Activated CD4-positive, alpha-beta T cell treated with anti-CD3 and anti-CD28 coated beads, Interleukin-2, Interleukin-4, amounts not matched to agents 100 ng/mL and 50 ng/mL, durations not matched to agents 16 hours and 8 hours (primary cell): ENCODE data around the gene PLIN5.

ENCODE experiments used
- DNase-seq: peaks from one replicate; pipeline ENCODE4 v3.0.0-alpha.2; 2020; ENCODE audit warnings: low spot score

The PLIN5 gene

DNA sequence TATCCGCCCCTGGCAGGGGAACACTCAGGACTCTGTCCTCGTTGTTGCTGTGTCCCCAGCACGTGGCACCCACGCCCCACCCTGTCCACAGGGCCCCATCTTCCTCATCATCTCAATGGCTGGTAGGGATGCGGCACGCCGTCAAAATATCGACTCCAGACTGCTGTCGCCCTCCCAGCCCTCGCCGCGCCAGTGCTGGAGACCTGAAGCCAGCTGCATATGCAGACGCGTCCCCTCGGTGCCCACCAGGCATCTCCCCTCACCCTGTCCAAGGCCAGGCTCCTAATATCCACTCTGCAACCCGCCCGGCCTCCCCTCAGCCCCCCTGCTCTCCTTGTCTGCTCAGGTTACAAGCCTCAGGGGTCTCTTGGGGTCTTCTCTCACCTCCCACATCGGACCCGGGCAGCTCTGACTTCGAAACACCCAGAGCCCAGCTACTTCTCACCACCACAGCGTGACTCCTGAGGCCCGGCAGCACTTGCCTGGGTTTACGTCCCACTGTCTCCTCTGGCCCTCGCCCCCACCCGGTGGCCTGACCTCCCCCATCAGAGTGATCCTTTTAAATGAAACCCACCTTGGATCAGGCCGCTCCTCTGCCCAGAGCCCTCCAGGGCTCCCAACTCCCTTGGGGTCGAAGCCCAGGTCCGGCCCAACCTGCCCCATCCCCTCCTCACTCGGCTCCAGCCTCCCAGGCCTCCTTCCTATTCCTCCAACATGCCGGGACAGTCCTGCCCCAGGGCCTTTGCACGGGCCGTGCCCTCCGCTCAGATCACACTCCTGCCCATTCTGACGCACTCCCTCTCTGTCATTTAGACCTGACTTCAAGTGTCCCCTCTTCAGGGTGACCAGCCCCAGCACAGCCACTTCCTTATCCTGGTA lies 29.2 kb downstream of the PLIN5 start:
- DNase-seq, result no peak

DNA sequence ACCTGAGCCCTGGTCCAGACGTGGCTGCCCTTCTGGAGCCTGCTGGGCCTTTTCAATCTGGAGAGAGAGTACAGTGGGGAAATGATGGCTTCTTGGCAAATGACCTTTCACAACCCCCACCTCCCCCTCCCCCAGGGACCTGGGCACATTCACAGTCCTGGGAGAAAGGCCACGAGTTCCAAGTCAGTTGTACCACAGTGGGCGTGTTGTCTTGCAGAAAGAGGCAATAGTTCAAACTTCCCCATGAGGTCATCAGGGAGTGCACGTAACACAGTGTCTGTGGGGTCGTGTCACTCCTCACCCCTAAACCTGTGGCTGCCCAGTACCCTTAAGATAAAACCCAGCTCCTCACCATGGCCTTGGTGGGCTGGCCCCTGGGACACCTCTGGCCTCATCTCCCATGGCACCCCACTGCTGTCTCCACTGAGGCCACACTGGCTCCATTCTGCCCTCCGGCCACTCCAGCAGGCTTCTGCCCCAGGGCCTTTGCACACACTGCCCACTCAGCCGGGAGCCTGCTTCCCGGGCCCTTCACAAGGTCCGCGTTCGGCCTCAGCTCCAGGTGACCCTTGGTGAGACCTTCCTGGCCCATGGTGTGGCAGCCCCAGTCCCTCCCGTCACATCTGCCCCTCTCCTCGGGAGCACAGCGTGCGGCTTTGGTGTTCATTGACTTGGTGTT lies 30.0 kb downstream of the PLIN5 start:
- DNase-seq, result no peak

DNA sequence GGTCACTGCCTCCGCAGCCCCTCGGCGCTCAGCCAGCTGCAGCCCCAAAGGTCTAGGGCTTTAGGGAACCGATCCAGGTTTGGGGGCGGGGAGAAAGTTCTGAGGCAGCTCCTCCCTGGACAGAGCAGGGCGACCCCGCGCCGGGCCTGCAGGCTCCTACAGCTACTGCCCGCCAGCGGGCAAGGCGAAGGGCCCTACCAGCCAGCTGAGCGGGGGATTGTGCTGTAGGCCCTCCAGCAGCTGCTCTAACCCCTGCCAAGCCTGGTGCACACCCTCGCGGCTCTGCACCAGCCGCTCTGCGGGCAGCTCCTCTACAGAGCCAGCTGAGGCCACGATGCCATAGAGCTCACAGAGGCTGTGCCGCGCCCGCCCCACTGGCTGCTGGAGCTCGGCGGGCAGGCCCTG lies 30.7 kb downstream of the PLIN5 start:
- no peak for DNase-seq

DNA sequence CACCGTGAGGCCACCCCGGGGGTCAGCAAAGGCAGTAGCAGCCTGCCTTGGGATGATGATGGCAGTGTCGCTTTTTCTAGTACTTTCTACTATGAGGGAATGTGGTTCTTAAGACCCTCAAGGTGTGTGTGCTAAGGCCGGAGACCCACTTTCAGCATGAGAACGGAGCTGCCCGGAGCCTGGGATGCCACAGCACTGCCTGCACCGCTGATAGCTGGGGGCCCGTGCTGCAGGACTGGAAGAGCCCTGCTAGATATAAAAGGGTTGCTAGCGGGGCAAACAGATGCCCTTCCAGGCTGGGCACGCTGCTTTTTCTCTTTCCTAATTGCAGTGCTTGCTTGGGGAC lies 31.2 kb downstream of the PLIN5 start:
- DNase-seq, result no peak

DNA sequence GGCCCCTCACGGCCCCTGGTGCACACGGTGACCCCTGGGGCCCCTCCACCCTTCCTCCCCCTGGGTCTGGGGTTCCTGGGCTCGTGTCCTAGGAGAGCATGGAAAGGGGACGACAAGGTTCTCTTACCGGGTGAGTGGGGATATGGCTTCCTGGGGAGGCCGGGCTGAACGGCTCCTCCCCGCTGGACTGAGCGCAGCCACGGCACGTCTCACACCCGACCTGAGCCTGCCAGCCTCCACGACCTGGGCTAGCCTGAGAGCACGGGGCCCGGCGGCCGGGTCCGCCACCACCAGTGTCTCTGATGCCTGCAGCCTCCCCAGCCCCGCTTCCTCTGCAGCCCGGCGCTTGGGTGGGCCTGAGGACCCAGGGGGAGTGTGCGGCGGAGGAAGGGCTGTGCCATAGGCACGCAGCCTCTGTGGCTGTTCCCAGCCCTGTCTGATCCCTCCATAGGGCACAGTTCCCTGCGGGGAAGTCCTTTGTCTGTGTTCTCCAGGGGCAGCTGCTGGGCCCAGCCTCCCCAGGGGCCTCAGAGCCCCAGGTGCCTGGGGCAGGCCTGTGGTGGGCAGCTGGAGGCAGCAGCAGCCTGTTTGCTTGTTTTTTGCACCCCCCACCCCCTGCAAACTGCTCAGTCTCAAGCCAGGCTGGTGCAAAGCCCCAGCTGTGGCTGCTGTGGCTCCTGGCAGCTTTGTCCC lies 31.7 kb downstream of the PLIN5 start:
- no peak for DNase-seq

DNA sequence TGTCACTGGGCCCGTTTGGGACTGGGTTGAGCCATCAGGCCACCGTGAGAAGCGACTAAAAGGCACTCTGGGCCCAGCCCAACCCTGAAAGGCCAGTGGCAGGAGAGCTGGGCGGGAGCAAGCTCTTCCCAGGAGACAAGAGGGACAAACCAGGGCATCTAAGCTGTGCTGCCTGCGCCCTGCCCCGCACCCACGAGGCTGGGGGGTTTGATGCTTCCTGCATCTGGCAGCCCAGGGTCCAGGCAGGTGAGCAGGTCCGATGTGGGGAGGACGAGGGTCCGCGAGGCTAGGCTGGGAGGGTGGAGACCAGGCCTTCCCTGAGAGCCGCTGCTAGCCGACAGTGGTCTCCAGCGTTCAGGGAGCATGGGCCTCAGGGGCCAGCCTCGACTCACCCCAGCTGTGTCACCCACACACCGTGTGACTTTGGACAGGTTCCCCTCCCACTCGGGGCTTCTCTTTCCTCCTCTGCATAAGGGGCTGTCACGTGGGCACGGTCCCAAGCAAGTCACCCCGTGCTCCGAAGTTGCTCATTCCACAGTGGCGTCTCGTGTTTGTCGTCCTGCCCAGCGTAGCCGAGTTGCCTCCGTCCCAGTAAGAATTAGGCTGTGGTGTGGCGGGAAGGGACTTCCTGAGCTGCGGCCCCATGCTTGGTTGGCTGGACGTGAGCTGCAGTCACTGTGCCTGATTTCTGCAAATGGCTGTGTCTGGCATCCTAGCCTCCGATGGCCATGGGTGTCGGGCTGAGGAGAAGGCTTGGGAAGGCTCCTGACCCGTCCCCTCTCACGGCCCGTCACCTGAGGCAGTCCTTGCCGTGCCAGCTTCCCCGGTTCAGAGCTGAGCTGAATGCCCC lies 32.5 kb downstream of the PLIN5 start:
- DNase-seq, result no peak

DNA sequence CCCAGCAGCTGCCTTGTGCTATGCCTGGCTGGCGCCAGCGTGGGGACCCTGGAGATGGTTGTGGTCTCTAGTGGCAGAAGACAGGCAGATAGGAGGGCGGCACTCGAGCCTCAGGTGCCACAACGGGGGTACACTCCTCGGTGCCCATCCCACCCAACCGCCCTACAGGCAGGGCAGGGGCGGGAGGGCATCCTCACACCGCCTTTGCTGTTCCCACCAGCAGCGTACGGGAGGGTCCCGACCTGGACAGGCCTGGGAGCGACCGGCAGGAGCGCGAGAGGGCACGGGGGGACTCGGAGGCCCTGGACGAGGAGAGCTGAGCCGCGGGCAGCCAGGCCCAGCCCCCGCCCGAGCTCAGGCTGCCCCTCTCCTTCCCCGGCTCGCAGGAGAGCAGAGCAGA lies 33.3 kb downstream of the PLIN5 start:
- DNase-seq, result no peak

DNA sequence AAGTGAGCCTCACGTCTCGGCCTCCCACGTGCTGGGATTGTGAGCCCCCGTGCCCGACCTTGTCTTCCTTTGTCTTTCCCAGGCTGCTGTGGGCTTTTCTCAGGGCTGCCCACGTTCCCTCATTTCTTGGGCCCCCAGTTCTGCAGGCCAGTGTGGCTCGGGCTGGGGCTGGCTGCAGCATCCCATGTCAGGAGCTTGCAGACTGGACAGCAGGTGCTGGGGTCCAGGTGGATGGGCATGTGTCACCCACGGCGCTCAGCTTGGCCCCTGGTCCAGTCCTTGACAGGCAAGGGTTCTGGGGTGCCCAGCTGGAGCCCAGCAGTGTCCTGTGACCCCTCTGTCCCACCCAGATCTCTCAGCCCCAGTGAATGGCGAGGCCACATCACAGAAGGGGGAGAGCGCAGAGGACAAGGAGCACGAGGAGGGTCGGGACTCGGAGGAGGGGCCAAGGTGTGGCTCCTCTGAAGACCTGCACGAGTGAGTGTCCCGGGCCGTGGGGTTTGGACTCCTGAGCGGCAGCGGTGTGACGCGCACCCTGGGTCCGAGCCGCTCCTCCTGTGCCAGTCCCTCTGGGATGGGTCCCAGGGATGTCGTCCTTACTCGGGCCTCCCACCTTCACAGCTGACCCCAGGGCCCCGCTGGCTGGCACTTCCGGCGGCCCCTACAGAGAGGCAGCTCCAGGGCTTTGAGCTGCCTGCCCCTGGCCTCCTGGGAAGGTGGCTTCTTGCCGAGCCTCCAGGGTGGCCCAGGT lies 34.0 kb downstream of the PLIN5 start:
- no peak for DNase-seq

DNA sequence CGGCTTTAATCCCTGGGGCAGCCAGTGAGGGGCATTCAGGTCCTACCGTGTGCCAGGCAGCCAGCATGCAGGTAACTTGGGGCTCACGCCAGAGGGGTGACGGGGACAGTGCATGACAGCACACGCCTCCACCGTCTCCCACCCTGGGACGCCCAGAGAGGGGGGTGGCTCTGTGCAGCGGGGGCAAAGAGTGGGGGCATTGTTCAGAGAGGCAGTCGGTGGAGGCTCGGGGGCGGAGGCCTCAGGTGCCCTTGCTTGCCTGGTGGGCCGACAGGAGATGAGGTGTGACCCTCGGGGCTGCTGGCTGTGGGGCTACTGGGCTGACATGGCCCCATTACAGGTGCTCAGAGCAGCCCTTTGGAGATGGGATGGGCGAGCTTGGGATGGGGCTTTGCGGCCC lies 35.2 kb downstream of the PLIN5 start:
- no peak for DNase-seq

DNA sequence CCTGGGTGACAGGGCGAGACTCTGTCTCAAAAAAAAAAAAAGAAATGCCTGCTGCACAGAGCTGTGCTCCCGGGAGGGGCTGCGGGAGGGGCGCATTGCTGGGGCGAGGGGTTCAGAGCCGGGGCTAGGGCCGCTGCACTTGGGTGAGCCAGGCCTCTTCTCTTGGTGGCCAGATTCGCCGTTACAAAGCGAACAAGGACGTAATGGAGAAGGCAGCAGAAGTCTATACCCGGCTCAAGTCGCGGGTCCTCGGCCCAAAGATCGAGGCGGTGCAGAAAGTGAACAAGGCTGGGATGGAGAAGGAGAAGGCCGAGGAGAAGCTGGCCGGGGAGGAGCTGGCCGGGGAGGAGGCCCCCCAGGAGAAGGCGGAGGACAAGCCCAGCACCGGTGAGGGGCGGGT lies 35.7 kb downstream of the PLIN5 start:
- DNase-seq, result no peak

DNA sequence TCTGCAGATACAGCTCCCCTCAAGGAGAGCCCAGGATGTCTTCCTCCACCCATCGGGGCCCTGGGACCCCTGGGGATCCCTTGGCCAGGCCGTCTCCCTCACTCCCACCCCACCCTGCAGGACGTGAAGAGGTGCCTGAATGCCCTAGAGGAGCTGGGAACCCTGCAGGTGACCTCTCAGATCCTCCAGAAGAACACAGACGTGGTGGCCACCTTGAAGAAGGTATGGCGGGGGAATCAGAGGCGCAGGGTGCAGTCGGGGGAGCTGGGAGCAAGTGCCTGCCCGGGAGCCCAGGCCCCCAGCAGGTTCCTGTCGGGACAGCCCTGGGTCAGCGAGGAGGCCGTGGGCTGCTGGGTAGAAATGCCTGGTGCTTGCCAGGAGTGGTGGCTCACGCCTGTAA lies 36.3 kb downstream of the PLIN5 start:
- no peak for DNase-seq

DNA sequence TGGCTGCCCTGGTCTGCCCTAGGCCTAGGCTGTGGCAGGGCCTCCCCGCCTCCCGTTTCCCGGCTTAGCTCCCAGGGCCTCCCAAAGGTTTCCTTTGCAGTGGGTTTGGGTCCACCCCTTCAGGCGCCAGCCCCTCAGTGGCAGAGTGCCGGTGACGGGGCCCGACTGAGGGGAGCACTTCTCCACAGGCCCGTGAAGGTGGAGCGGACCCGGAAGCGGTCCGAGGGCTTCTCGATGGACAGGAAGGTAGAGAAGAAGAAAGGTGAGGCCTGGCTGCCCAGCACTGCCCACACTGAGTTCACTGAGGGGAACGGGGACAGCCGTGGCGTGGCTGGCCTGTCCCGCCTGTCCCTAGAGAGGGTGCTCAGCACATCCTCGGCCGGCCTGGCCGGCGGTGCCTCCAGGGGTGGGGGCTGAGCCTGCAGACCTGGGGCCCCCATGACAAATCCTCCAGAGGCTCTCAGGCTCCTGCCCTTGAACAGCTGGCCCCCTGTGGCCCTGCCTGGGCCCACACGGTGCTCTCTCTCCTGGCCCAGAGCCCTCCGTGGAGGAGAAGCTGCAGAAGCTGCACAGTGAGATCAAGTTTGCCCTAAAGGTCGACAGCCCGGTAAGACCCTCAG lies 37.1 kb downstream of the PLIN5 start:
- no peak for DNase-seq

DNA sequence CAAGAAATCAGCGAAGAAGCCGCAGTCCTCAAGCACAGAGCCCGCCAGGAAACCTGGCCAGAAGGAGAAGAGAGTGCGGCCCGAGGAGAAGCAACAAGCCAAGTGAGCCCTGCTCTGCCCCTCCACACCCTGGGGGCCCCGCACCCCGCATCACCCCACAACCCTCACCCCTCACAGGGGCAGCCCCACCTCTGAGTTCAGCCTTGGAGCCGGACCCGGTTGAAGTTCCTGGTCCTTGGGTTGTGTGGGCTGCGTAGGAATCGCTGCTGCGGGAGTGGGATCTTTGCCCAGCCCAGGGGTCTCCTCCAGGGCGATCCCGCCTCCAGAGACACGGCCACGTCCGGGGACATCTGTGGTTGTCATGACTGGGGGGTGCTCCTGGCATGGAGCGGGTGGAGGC lies 38.7 kb downstream of the PLIN5 start:
- no peak for DNase-seq

DNA sequence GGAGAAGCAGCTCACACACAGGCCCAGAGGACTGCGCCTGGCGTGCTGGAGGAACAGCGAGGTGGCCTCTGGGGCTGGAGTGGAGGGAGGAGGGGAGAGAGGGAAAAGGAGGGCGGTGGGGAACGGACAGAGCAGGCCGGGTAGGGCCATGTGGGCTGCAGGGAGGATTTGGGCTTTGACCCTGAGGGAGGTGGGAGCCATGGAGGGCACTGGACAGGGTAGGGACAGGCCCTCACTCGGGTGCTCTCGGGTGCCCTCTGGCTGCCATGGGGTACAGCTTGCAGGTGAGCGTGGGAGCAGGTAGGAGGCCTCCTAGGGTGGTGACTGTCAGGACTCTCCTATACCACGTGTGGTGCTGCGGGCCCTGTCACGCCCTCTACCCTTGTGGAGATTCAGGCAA lies 39.6 kb downstream of the PLIN5 start:
- no peak for DNase-seq

DNA sequence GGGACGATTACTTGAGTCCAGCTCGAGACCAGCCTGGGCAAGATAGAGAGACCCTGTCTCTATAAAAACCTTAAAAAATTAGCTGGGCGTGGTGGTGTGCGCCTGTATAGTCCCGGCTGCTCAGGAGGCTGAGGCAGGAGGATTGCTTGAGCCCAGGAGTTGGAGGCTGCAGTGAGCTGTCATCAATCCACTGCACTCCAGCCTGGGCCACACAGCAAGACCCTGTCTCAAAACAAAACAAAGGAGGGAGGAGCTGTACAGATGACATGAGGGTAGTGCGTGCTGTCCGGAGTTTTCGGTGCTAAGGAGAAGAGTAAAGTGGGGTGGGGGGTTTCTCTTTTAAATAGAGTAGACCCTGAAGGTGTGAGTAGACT lies 40.3 kb downstream of the PLIN5 start:
- no peak for DNase-seq

DNA sequence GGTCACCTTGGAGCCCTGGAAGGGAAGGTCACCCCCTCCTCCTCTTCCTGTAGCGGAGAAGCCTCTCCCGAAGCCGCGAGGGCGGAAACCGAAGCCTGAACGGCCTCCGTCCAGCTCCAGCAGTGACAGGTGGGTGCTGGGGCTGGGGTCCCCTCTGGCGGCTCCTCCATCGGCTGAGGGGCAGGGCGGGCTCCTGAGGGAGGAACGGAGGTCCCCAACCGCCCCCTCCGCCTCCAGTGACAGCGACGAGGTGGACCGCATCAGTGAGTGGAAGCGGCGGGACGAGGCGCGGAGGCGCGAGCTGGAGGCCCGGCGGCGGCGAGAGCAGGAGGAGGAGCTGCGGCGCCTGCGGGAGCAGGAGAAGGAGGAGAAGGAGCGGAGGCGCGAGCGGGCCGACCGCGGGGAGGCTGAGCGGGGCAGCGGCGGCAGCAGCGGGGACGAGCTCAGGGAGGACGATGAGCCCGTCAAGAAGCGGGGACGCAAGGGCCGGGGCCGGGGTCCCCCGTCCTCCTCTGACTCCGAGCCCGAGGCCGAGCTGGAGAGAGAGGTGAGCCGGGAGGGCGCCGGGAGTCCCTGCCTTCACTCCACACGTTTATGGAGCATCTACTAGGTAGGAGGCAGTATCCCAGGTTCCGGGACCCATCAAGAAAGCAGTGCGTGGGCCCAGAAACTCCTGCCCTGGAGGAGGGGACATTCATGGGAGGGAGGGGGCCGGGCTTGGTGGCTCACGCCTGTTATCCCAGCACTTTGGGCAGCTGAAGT lies 40.9 kb downstream of the PLIN5 start:
- DNase-seq, result no peak

DNA sequence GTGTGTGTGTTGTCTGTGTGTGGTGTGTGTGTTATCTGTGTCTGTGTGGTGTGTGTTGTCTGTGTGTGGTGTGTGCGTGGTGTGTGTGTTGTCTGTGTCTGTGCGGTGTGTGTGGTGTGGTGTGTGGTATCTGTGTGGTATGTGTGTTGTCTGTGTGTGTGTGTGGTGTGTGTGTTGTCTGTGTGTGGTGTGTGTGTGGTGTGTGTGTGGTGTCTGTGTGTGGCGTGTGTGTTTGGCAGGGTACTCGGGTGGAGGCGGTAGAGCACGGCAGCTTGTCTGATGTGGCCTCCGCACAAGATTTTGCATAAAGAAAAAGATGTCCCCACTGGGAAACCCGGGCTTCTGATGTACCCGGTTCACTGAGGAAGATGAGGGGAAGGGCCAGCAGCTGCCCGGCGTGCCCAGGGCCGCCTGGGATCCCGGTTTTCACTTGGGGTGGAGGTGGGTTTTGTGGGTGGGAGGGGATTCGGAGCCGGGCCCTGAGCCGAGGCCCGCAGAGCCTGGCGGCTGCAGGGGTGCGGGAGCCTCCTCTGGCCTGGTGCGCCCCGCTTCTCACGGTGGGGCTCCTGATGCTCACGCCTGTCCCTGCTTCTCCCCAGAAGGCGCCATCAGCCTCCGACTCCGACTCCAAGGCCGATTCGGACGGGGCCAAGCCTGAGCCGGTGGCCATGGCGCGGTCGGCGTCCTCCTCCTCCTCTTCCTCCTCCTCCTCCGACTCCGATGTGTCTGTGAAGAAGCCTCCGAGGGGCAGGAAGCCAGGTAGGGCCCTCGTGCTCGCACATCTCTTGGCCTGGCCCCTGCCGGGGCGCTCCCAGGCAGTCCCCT lies 41.7 kb downstream of the PLIN5 start:
- DNase-seq, result no peak

DNA sequence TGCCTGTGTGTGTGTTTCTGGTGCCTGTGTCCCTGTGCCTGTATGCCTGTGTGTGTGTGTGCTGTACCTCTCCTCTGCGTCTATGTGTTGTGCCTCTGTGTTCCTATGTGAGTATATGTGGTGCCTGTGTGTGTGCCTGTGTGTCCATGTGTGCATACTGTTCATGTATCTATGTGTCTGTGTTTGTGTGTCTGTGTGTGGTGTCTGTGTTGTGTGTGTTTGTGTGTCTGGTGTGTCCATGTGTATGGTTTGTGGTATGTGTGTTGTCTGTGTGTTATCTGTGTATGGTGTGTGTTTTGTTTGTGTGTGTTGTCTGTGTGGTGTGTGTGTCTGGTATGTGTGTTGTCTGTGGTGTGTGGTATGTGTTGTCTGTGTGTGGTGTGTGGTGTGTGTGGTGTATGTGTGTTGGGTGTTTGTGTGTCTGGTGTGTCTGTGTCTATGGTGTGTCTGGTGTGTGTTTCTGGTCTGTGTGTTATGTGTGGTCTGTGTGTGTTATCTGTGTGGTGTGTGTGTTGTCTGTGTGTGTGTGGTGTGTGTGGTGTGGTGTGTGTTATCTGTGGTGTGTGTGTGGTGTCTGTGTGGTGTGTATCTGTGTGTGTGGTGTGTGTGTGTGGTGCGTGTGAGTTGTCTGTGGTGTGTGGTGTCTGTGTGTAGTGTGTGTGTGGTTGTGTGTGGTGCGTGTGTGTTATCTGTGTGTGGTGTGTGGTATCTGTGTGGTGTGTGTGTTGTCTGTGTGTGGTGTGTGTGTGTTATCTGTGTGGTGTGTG lies 42.5 kb downstream of the PLIN5 start:
- no peak for DNase-seq

DNA sequence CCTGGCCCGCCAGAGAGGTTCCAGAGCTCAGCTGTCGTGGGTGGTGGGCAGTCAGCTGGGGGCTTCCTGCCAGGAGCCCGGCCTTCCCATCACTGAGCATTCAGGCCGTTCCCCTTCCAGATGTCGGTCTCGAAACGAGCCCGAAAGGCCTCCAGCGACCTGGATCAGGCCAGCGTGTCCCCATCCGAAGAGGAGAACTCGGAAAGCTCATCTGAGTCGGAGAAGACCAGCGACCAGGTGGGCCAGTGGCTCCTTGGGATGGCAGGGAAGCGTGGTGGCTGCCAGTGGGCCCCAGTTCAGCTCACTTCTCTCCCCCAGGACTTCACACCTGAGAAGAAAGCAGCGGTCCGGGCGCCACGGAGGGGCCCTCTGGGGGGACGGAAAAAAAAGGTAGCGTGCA lies 43.6 kb downstream of the PLIN5 start:
- no peak for DNase-seq
